Posterior vena cava (tissue), 2 donors: ENCODE results near the gene FAM32A. TPM values are rescaled to one million over a fixed set of nuclear protein-coding genes. Genes with fewer than 3 reads are reported as not detected.
A peak's percentile ranks its signal among the peaks of the same experiment; 100 is the strongest.
"Not testable (repeated sequence)": the region's sequence is repeated elsewhere in the genome, so short reads cannot be mapped to it uniquely, and the experiment has no call there.

Source experiments
- DNase-seq: peaks from one replicate; pipeline ENCODE4 v3.0.0-alpha.2; 2020; ENCODE audit warnings: low spot score
- intact Hi-C, 2 donors: fragments of 100-400 bp; cut with DNase I; formaldehyde crosslinking; loops; one replicate each; pipeline versions ENCODE4 v1.14.1 to v1.14.2; 2022 to 2023
- total RNA-seq, 2 donors: library from RNA; stranded (reverse); fragmentation: NEBNext Ultra II Directional; extraction: Animal tissue kit (Norgen Biotek cat#: 25700); gene quantifications; one replicate each; pipeline ENCODE4 v1.2.1, GENCODE V29; 2021
- donor health status: DM: yes; HTN: yes; CAD: no.
- donor health status: DM: yes; HTN: yes; CAD: no.

FAM32A gene
- total RNA-seq, 2 donors from 2014 or later, result 46.4 to 47.8 TPM

DNA sequence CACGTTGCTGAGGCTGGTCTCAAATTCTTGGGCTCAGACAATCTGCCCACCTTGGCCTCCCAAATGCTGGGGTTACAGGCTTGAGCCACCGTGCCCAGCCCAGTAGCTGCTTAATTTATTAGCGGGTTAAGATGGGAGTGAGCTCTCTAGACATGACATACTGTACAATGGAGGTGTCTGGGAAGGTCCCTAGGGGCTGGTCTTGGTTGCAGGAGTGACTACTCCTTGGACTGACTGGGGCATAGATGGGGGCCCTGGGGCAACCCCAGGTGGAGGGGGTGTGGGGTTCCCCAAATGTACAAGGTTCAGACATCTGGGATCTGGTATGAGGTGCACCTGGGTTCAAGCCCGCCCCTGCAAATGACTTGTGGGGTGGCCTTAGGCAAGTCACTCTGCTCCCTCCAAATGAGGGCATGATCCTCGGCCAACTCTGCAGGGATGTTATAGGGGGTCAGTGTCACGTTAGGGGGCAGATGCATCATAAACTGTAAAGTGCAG lies 24.7 kb upstream of the FAM32A start:
- intact Hi-C loops, result no loop called here
- no peak for DNase-seq

- intact Hi-C loops, result no loop called here
- no peak for DNase-seq
Measured at GRCh38 chr19:16160943-16161560, 24.2 kb upstream of the FAM32A start.

GRCh38 chr19:16161840-16162239 lies 23.4 kb upstream of the FAM32A start:
- intact Hi-C loops, result no loop called here
- DNase-seq, result no peak

DNA sequence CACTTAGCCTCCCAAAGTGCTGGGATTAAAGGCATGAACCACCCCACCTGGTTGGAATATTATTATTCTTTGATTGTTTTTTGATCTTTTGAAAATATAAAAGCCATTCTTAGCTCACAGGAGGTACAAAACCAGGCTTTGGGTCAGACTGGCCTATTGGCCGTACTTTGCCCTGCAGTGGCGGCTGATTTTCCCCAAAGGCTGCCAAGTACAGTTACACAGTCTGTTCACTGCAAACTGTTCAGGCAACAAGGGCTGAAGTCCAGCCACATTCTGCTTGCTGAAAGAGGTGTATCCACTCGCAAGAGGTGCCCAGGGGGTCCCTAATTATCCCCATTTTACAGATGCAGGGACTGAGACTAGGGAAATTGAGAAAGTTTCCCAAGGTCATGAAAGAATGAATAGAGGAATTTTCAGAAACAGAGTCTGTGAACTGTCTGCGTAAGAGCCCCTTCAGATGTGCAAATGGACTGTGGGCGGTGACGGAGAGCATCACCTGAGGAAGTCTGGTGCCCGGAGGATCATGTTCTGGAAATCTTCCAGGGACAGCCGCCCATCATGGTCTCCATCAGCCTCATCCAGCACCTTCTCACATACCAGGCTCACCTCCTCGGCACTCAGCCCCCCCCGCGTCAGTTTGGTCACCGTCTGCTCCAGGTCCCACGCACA lies 20.9 kb upstream of the FAM32A start:
- no peak for DNase-seq
- intact Hi-C loops, result no loop called here

GRCh38 chr19:16166417-16166816 lies 18.8 kb upstream of the FAM32A start:
- intact Hi-C loops, result no loop called here
- no peak for DNase-seq

DNA sequence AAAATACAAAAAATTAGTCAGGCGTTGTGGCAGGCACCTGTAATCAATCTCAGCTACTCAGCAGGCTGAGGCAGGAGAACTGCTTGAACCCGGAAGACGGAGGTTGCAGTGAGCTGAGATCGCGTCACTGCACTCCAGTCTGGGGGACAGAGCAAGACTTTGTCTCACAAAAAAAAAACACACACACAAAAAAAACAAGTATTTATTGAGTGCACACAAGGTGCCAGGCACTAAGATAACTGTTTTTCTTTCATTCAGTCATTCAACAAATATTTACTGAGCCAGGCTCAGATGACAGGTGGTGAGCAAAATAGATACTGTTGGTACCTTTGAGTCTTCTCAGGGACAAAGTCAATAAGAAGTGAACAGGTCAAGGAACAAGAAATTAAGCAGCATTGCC lies 18.2 kb upstream of the FAM32A start:
- intact Hi-C loops, result no loop called here
- DNase-seq, result no peak

DNA sequence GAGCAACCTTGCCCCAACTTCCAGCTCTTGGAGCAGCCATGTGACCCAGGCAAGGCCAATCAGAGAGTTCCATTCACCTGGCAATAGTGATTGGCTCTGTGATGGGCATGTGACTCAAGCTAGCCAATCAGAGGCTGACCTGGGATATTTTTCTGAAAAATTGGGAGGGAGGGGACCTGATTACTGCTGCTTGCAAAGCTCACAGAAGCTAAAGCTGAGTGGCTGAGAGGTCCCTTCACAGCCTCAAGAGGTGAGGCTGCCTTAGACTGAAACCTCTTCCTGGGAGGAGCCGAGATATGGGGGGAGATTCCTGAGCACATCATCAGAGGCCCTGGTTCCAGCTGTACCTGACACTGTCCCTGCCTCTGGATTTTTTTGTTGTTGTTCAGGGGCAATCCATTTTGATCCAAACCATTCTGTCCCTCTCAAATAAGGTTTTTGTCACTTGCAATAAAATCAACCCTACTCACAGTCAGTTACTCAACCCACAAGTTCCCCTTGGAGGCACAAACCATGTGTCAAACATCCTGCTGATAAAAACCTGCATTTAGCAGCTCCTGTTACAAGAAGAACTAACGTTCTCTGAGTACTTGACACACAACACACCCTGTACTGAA lies 16.6 kb upstream of the FAM32A start:
- DNase-seq, result no peak
- intact Hi-C loops, result no loop called here

DNA sequence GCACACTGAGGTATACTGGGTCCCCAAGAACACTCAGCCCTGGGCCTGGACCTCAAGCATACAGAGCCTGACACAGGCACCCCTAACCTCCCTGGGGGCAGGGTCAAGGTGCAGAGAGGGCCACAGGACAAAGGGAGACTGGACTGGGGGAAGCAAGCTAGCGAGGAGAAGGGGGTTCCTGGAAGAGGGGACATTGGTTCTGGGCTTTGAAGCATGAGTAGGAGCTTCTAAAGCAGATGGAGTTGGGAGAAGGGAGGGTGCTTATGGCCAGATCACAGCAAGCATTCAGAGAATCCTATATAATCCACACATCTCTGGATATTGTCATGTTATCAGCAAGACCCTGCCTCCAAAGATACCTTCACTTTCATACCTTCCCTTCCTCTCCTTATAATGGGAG lies 15.1 kb upstream of the FAM32A start:
- intact Hi-C loops, result no loop called here
- DNase-seq, result no peak

GRCh38 chr19:16175954-16176353 lies 9.3 kb upstream of the FAM32A start:
- DNase-seq, result no peak
- intact Hi-C loops, result loop anchor here in 1 of 2 donors (5.0 kb wide), 1 partner anchor 801 kb away; no protein-coding TSS in a partner anchor

DNA sequence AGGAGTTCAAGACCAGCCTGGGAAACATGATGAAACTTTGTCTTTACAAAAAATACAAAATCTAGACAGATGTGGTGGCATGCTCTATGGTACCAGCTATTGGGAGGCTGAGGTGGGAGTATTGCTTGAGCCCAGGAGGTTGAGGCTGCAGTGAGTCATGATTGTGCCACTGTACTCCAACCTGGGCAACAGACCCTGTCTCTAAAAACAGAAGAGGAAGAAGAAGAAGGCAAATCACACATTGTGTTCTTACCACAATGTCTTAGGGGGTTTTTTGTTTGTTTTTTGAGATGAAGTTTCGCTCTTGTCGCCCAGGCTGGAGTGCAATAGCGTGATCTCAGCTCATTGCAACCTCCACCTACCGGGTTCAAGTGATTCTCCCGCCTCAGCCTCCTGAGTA lies 6.3 kb upstream of the FAM32A start:
- DNase-seq, result not testable (repeated sequence)
- intact Hi-C loops, result loop anchor here in 1 of 2 donors (5.0 kb wide), 1 partner anchor 798 kb away; no protein-coding TSS in a partner anchor

DNA sequence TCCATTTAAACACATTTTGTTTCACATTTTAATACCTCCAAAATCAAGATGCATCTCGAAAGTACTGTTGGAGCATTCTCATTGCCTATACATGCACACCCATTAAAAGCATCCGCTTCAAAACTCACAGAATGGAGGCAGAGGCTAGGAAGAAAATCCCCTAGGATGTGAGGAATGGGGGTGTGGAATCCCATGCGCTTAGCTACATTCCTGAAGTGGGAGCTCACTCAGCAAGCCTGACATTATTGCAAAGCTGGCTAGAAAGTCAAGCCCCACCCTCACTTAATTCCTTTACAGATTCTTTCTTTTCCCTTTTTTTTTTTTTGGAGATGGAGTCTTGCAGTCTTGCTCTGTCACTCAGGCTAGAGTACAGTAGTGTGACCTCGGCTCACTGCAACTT lies 4.6 kb upstream of the FAM32A start:
- intact Hi-C loops, result loop anchor here (5.0 to 10.0 kb wide), 5 partner anchors 66 to 556 kb away; partner anchors contain the start of gene RAB8A (in 1 of the 2)
- no peak for DNase-seq

DNA sequence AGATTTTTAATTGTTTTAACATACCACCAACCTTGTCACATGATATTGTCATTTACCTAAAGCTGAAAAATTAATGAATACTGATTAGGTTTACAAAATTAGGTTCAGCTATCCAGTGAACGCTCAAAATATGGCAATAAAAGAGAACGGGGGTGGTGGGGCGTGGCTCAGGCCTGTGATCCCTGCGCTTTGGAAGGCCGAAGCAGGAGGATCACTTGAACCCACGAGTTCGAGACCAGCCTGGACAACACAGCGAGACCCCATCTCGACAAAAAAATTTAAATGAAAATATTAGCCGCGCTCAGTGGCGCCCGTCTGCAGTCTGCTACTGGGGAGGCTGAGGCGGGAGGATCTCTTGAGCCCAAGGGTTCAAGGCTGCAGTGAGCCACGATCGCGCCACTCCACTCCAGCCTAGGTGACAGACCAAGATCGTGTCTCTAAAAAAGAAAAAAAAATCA lies 516 bp upstream of the FAM32A start:
- intact Hi-C loops, result loop anchor here (5.0 to 10.0 kb wide), 5 partner anchors 70 to 560 kb away; partner anchors contain the start of gene RAB8A (in 1 of the 2)
- no peak for DNase-seq

DNA sequence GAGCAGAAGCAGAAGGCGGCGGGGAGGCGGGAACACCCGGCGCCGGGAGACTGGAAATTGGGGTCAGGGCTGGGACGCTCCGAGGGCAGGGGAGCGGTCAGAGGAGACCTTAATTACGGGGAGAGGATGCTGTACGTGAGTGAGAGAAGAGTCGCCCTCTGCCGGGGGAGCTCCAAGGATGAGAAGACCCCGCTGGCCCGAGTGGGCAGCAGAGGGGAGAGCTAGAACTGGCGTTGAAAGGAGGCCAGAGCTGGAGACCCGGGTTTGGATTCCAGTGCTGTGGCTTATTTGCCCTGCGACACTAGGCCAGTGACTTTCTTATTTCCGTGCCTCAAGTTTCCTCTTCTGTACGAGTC lies 536 bp downstream of the FAM32A start:
- intact Hi-C loops, result loop anchor here (10.0 kb wide), 2 partner anchors 71 to 561 kb away; partner anchors contain the start of gene RAB8A (in 1 of the 2)
- no peak for DNase-seq

DNA sequence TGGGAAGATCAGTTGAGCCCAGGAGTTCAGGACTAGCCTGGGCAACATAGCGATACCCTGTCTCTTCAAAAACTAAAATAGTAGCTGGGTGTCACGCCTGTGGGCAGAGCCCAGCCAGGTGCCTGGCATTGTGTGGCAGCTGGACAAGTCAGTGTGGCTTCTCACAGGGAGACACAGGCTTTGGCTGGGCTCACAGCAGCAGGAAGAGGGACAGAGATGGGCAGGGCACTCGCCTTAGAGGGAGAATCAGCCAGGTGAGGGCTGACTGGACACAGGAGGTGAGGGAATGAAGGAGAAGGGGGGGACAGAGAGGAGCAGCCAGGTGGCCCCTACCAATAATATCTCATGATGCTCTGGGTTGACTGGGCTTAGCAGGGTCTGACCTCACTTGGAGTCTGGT lies 3.3 kb downstream of the FAM32A start:
- DNase-seq, result peak; percentile 29
- intact Hi-C loops, result loop anchor here (10.0 kb wide), 2 partner anchors 74 to 564 kb away; partner anchors contain the start of gene RAB8A (in 1 of the 2)

DNA sequence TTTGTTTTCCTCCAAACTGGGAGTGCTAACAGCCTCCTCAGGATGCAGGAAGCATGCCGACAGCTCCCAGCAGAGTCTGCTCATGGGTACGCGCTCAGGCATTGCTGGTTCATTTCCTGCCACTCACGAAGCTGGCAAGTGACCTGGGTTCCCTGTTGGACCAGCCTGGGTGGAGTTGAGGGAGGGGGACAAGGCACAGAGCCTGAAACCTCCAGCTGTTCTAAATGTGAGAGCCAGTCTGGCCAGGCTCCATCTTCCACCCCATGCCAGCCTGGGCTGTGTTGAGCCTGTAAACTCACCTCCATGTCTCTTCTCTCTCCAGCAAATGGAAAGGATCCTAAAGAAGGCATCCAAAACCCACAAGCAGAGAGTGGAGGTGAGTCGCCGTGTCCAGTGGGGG lies 5.0 kb downstream of the FAM32A start:
- DNase-seq, result peak; percentile 38
- intact Hi-C loops, result no loop called here

DNA sequence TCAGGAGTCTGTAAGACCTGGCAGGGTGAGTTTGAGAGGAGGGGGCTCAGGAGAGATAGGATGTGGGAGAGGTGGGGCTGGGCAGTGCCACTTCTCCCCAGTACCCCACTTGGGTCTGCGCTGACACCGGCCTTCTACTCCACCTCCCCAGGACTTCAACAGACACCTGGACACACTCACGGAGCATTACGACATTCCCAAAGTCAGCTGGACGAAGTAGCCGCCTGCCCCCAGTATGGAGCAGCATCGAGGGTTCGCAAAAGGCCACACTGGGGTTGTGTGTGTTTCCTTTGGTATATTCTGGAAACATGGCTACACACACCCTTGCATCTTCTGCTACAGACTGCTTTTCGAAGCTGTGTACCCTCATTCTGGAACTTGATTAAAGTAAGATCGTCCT lies 5.5 kb downstream of the FAM32A start:
- DNase-seq, result peak; percentile 35
- intact Hi-C loops, result no loop called here

DNA sequence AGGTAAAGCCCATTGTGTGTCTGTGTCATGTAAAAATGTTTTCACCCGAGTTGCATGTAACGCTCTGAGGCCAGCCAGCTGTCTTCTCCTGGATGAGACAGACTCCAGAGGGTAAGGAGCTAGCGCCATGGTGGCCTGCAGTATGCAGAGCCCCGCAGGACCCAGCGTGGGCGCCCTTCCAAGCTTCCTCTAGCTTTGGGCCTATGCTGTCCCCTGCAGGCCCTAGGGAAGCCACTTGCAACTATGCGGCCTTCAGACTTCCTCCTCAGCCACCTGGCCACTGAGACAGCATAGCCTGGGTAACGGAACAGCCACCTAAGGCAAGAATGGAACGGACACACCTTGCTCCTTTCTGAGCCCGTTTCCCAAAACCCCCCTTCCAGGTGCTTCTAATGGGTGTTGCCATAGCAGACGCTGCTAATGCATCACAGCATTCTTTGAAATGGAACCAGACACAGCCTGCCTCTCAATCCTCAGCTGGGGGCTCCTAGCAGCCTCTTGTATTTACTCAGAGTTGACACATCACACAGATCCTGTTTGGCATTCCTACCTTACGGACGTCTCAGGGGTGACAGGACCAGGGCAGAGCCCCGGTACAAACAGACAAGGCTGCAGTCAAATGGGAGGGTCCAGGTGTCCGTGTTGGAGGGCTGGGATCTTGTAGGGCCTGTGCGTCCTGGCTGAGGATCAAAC lies 6.2 kb downstream of the FAM32A start:
- DNase-seq, result peak; percentile 68
- intact Hi-C loops, result no loop called here

- DNase-seq, result peak; percentile 28
- intact Hi-C loops, result no loop called here
Measured at GRCh38 chr19:16193466-16193865, 8.3 kb downstream of the FAM32A start.

GRCh38 chr19:16197188-16197621 lies 12.0 kb downstream of the FAM32A start:
- no peak for DNase-seq
- intact Hi-C loops, result no loop called here
